D341Med (cell line): ENCODE data around the gene RHBDD2.

Source experiments
- DNase-seq: peaks from one replicate; pipeline ENCODE4 v3.0.0; 2012; ENCODE audit warnings: low spot score

Gene RHBDD2

GRCh38 chr7:75920431-75921161 is 41.8 kb downstream of the RHBDD2 start:
- no peak for DNase-seq

- no peak for DNase-seq
These were observed 42.6 kb downstream of the RHBDD2 start for GRCh38 chr7:75921479-75921878.

- no peak for DNase-seq
These were observed 44.3 kb downstream of the RHBDD2 start for GRCh38 chr7:75922966-75923603.

- DNase-seq, result no peak
These were observed 45.4 kb downstream of the RHBDD2 start for GRCh38 chr7:75924256-75924655.

- DNase-seq, result no peak
These were observed 46.1 kb downstream of the RHBDD2 start for GRCh38 chr7:75924889-75925288.

GRCh38 chr7:75925717-75926435 is 47.0 kb downstream of the RHBDD2 start:
- DNase-seq, result no peak

GRCh38 chr7:75928568-75928914 is 49.7 kb downstream of the RHBDD2 start:
- DNase-seq, result no peak

GRCh38 chr7:75931680-75932079 is 52.8 kb downstream of the RHBDD2 start:
- peak; percentile 54 for DNase-seq

- DNase-seq, result no peak
These were observed 59.3 kb downstream of the RHBDD2 start for GRCh38 chr7:75937958-75938786.
